ENCODE data around the gene HBEGF.
"Not testable (repeated sequence)": the region's sequence is repeated elsewhere in the genome, so short reads cannot be mapped to it uniquely, and the experiment has no call there.

HBEGF gene

GRCh38 chr5:140360681-140361479 lies 14.5 kb upstream of the HBEGF start:
- DNase-seq, result no peak

- DNase-seq, result no peak
Observed at GRCh38 chr5:140360101-140360500, 13.7 kb upstream of the HBEGF start, which contains the start of gene SLC4A9. Gene SLC4A9 (plus strand): TSS chr5:140360194. CDS start chr5:140360237, 43 bp downstream.

- peak; percentile 22 for DNase-seq
Observed at GRCh38 chr5:140358738-140359310, 12.4 kb upstream of the HBEGF start.

- DNase-seq, result peak; percentile 78
Observed at GRCh38 chr5:140357726-140358093, 11.3 kb upstream of the HBEGF start.

GRCh38 chr5:140356853-140357725 lies 10.7 kb upstream of the HBEGF start:
- DNase-seq, result no peak

GRCh38 chr5:140355546-140355945 lies 9.1 kb upstream of the HBEGF start:
- DNase-seq, result no peak

GRCh38 chr5:140351609-140352334 lies 5.4 kb upstream of the HBEGF start:
- peak; percentile 37 for DNase-seq

GRCh38 chr5:140349244-140349643 lies 2.8 kb upstream of the HBEGF start:
- no peak for DNase-seq

GRCh38 chr5:140348104-140348503 lies 1.7 kb upstream of the HBEGF start:
- no peak for DNase-seq

- no peak for DNase-seq
Observed at GRCh38 chr5:140347360-140347759, 957 bp upstream of the HBEGF start.

GRCh38 chr5:140345919-140346347 lies 470 bp downstream of the HBEGF start:
- DNase-seq, result no peak

GRCh38 chr5:140344683-140345423 lies 1.6 kb downstream of the HBEGF start:
- no peak for DNase-seq

GRCh38 chr5:140343849-140344248 lies 2.6 kb downstream of the HBEGF start:
- DNase-seq, result not testable (repeated sequence)

GRCh38 chr5:140342896-140343295 lies 3.5 kb downstream of the HBEGF start:
- no peak for DNase-seq

- DNase-seq, result no peak
Observed at GRCh38 chr5:140342287-140342686, 4.1 kb downstream of the HBEGF start.

- no peak for DNase-seq
Observed at GRCh38 chr5:140341591-140341990, 4.8 kb downstream of the HBEGF start.

- no peak for DNase-seq
Observed at GRCh38 chr5:140340605-140341121, 5.7 kb downstream of the HBEGF start.

- DNase-seq, result no peak
Observed at GRCh38 chr5:140339636-140340035, 6.8 kb downstream of the HBEGF start.

GRCh38 chr5:140338908-140339307 lies 7.5 kb downstream of the HBEGF start:
- no peak for DNase-seq

- no peak for DNase-seq
Observed at GRCh38 chr5:140338336-140338735, 8.1 kb downstream of the HBEGF start.

GRCh38 chr5:140337880-140338279 lies 8.5 kb downstream of the HBEGF start:
- DNase-seq, result no peak

- DNase-seq, result no peak
Observed at GRCh38 chr5:140336388-140336787, 10.0 kb downstream of the HBEGF start.
